HEK293T (cell line): Measurements from ENCODE around the gene RAP1GAP.

Experiments
- BHLHE40 ChIP-seq: fragments of 450-650 bp; IDR thresholded peaks from 2 replicates; pipeline ENCODE4 v1.6.1; 2016; ENCODE audit warnings: mild to moderate bottlenecking, moderate library complexity, borderline replicate concordance
- CTBP1 ChIP-seq: fragments of 450-650 bp; IDR thresholded peaks from 2 replicates; pipeline ENCODE4 v1.6.1; 2016; ENCODE audit warnings: borderline replicate concordance
- HDGF ChIP-seq: fragments of 450-650 bp; IDR thresholded peaks from 2 replicates; pipeline ENCODE4 v1.6.1; 2017; ENCODE audit warnings: antibody characterized with exemption, borderline replicate concordance
- TARDBP ChIP-seq: fragments of 450-650 bp; IDR thresholded peaks from 2 replicates; pipeline ENCODE4 v1.6.1; 2016

- TF ChIP-seq TARDBP: no peak
- TF ChIP-seq CTBP1: no peak
- no peak for TF ChIP-seq HDGF
- TF ChIP-seq BHLHE40: no peak
These were observed 92.4 kb downstream of the RAP1GAP start for GRCh38 chr1:21576798-21577187.
